Measurements from ENCODE around the gene PCDH9.

- TF ChIP-seq CTCF (conservative IDR thresholded peaks at IDR 0.05; ENCODE audit: low read depth, low read length): no peak
- TF ChIP-seq EZH2 (IDR thresholded peaks at IDR 0.05; ENCODE audit: borderline replicate concordance, low read depth, low read length, poor library complexity, severe bottlenecking): no peak
Measured at GRCh38 chr13:66723576-66723975, 506.6 kb downstream of the PCDH9 start.

Data from A673 (cell line).